ENCODE measurements around the gene PRKAB1.

PRKAB1 gene

GRCh38 chr12:119714614-119715267, 46.8 kb downstream of the PRKAB1 start:
- DNase-seq = no peak

DNA sequence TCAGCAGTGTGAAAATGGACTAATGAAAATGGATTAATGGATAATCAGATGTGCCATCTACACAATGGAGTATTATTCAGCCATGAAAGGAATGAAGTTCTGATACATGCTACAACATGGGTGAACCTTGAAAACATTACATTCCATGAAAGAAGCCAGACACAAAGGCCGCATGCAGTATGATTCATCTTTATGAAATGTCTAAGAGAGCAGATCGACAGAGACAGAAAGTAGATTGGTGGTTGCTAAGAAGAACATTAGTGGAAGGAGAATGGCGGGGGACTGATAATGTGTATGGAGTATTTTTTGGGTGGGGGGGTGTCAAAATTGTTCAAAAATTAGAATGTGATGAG, 47.3 kb downstream of the PRKAB1 start:
- DNase-seq = no peak

DNA sequence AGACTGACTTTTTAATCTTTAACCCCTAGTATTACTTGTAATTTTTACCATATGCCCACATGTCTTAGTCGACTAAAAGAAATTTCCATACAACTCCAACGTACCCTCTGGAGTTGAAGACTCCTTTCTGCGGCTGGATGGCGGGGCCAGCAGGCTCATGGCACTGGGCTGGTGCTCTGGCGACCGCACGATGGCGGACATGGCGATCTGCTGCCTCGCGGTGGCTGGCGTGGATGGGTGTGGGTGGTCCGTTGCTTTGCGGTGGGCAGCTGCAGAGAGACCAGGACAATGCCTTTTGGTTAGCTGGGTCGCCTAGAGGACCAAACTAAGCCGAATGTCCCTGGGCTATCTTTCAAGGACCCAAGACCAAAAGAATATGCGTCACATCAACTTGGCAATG, 50.2 kb downstream of the PRKAB1 start:
- DNase-seq = no peak

GRCh38 chr12:119720349-119720748, 52.4 kb downstream of the PRKAB1 start:
- no peak for DNase-seq

DNA sequence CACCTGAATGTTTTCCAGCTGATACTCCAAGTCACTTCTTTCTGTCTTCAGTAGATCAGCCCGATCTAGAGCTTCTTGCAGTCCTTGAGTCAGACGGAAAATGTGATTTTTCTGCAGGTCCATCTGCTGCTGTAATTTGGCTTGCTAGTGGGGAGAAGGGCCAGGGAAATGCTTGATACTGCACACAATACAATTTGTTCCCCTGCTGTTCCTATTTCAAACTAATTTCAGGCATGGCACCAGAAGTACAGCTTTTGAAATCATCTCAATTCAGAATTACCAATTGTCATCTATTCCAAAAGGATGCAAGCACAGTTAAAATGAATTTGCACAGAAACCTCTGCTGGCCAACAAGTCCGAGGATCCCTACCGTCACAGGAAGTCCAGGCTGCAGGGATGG, 53.4 kb downstream of the PRKAB1 start:
- no peak for DNase-seq

DNA sequence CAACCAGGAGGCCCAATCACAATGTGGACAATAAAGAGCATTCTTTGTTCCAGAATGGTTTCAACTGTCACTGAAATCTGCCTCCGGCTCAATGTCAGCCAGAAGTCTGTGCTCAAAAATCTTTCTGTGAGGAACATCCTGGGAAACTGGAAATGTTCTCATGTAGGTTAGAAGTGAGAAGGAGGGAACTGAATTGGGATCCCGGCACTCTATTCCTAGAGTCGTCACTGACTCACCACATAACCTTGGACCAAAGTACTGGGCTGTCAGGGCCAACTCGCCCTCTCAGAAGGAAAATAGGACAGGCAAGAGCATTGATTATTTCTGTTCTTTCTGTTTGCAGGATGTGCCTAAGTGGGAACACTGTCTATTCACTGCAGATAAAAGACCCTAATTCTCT, 57.6 kb downstream of the PRKAB1 start:
- no peak for DNase-seq

- DNase-seq = no peak
These were observed 59.9 kb downstream of the PRKAB1 start for GRCh38 chr12:119727600-119728443.

DNA sequence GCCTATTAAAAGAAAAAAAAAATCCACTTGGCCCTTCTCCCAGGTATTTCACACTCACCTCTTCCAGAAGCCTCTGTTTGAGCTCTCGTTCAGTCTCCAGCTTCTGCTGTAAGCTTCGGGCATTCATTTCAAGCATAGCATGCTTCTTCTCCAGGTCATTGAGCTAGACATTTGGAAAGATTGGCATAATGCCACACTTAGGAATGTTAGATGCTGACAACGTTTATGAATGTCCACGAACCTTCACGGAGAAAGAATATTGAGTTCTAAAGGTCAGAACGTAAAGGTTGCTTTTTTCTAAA, 60.5 kb downstream of the PRKAB1 start:
- DNase-seq = no peak

GRCh38 chr12:119729871-119730270, 61.9 kb downstream of the PRKAB1 start:
- no peak for DNase-seq

- no peak for DNase-seq
These were observed 62.4 kb downstream of the PRKAB1 start for GRCh38 chr12:119730381-119730780.
